Neural cell (in vitro differentiated cells): ENCODE results near the gene BCL2. TPM values are rescaled to one million over a fixed set of nuclear protein-coding genes. Genes with fewer than 3 reads are reported as not detected.

ENCODE experiments used
- H2AFZ ChIP-seq: fragments of 200-600, 300-800 bp; sonication (generic), shearing (Covaris generic); 2 replicates; pipeline ENCODE4 v1.6.0; 2014; ENCODE audit warnings: low read depth, mild to moderate bottlenecking, antibody characterized with exemption, low read length, moderate library complexity
- H3F3A ChIP-seq: fragments of 200-600 bp; shearing (Covaris generic); 2 replicates; pipeline ENCODE4 v1.6.1; 2016; ENCODE audit warnings: mild to moderate bottlenecking, moderate library complexity, mixed read lengths, antibody characterized with exemption, low read length; ENCODE audit not compliant: insufficient read depth, poor library complexity, severe bottlenecking
- H3K27ac ChIP-seq: fragments of 200-600, 300-800 bp; sonication (generic), shearing (Covaris generic); 2 replicates; pipeline ENCODE4 v1.5.1; 2014; ENCODE audit warnings: mild to moderate bottlenecking, low read length, moderate library complexity
- H3K27me3 ChIP-seq: fragments of 300-800, 200-600 bp; sonication (generic), shearing (Covaris generic); 2 replicates; pipeline ENCODE4 v1.6.0; 2014; ENCODE audit warnings: mild to moderate bottlenecking, low read depth, low read length, moderate library complexity; ENCODE audit not compliant: insufficient read depth
- H3K36me3 ChIP-seq: fragments of 300-800, 200-600 bp; sonication (generic), shearing (Covaris generic); 2 replicates; pipeline ENCODE4 v1.5.1; 2014; ENCODE audit warnings: mild to moderate bottlenecking, antibody characterized with exemption, low read length, moderate library complexity; ENCODE audit not compliant: insufficient read depth
- H3K4me2 ChIP-seq: fragments of 300-800, 200-600 bp; sonication (generic), shearing (Covaris generic); 2 replicates; pipeline ENCODE4 v1.6.0; 2014; ENCODE audit warnings: mild to moderate bottlenecking, low read length
- H3K4me3 ChIP-seq: fragments of 300-800, 200-600 bp; sonication (generic), shearing (Covaris generic); 2 replicates; pipeline ENCODE4 v1.5.1; 2014; ENCODE audit warnings: mild to moderate bottlenecking, low read length, moderate library complexity
- H3K79me2 ChIP-seq: fragments of 200-600 bp; shearing (Covaris generic); replicated peaks from 2 replicates; pipeline ENCODE4 v1.6.0; 2014; ENCODE audit warnings: mild to moderate bottlenecking, low read length, moderate library complexity; ENCODE audit not compliant: insufficient read depth
- H3K9ac ChIP-seq: fragments of 300-800, 200-600 bp; sonication (generic), shearing (Covaris generic); 2 replicates; pipeline ENCODE4 v1.6.1; 2016; ENCODE audit warnings: mild to moderate bottlenecking, low read length, mixed read lengths
- H3K9me2 ChIP-seq: fragments of 200-600 bp; shearing (Covaris generic); 2 replicates; pipeline ENCODE4 v1.6.1; 2016; ENCODE audit warnings: mild to moderate bottlenecking, low read length, mixed read lengths; ENCODE audit not compliant: insufficient read depth
- H3K9me3 ChIP-seq: fragments of 200-600, 300-800 bp; sonication (generic), shearing (Covaris generic); 2 replicates; pipeline ENCODE4 v1.6.1; 2016; ENCODE audit warnings: mild to moderate bottlenecking, mixed run types, low read length, moderate library complexity, mixed read lengths
- H4K20me1 ChIP-seq: fragments of 200-600 bp; shearing (Covaris generic); 2 replicates; pipeline ENCODE4 v1.6.1; 2016; ENCODE audit warnings: mild to moderate bottlenecking, mixed run types; ENCODE audit not compliant: insufficient read depth
- CTCF ChIP-seq: fragments of 450-650 bp; IDR thresholded peaks from 2 replicates; pipeline ENCODE4 v1.5.1; 2014; ENCODE audit warnings: antibody characterized with exemption, mild to moderate bottlenecking, moderate library complexity; ENCODE audit not compliant: poor library complexity, severe bottlenecking
- EP300 ChIP-seq: fragments of 450-650 bp; conservative IDR thresholded peaks from 2 replicates; pipeline ENCODE4 v1.6.1; 2014; ENCODE audit warnings: antibody characterized with exemption, mild to moderate bottlenecking, moderate library complexity; ENCODE audit not compliant: poor library complexity, severe bottlenecking
- EZH2 ChIP-seq: fragments of 200-600, 300-800 bp; shearing (Covaris generic), sonication (generic); IDR thresholded peaks from 2 replicates; pipeline ENCODE4 v1.6.1; 2014; ENCODE audit warnings: antibody characterized with exemption, low read length, borderline replicate concordance, mild to moderate bottlenecking; ENCODE audit not compliant: insufficient read depth, poor library complexity, severe bottlenecking
- MXI1 ChIP-seq: fragments of 450-650 bp; conservative IDR thresholded peaks from 2 replicates; pipeline ENCODE4 v1.6.1; 2014; ENCODE audit warnings: antibody characterized with exemption, mild to moderate bottlenecking; ENCODE audit not compliant: poor library complexity, severe bottlenecking
- POLR2AphosphoS5 ChIP-seq: IDR thresholded peaks from 2 replicates; pipeline ENCODE4 v1.6.1; 2012
- RAD21 ChIP-seq: fragments of 450-650 bp; conservative IDR thresholded peaks from 2 replicates; pipeline ENCODE4 v1.6.1; 2014; ENCODE audit warnings: antibody characterized with exemption, mild to moderate bottlenecking, moderate library complexity
- REST ChIP-seq: IDR thresholded peaks from 2 replicates; pipeline ENCODE4 v1.6.1; 2012; ENCODE audit warnings: borderline replicate concordance
- SMC3 ChIP-seq: fragments of 450-650 bp; conservative IDR thresholded peaks from 2 replicates; pipeline ENCODE4 v1.6.1; 2014; ENCODE audit warnings: antibody characterized with exemption, mild to moderate bottlenecking, moderate library complexity; ENCODE audit not compliant: poor library complexity
- TAF1 ChIP-seq: IDR thresholded peaks from 2 replicates; pipeline ENCODE4 v1.6.1; 2012; ENCODE audit warnings: low read depth
- polyA plus RNA-seq: library from polyadenylated mRNA; depleted of rRNA; stranded (reverse); fragments of >200 nt; gene quantifications from 2 replicates; pipeline ENCODE4 v1.2.3, GENCODE V29; 2014

Gene BCL2
- polyA plus RNA-seq, 1 donor from 2014 or later, result 3.4 TPM

- H3K9me3 ChIP-seq, result no peaks in the 10 kb centered on the region
- no peak overlapping the region for H3K27ac ChIP-seq
- H3K9me2 ChIP-seq, result no peaks in the 10 kb centered on the region
- TF ChIP-seq EP300, result no peak
- TF ChIP-seq SMC3, result no peak
- no peak for TF ChIP-seq REST
- TF ChIP-seq EZH2, result no peak
- no peak for TF ChIP-seq RAD21
- no peak for TF ChIP-seq POLR2AphosphoS5
- peak; percentile 18 for TF ChIP-seq MXI1
- H3K36me3 ChIP-seq, result no peaks in the 10 kb centered on the region
- H3F3A ChIP-seq, result no peaks in the 10 kb centered on the region
- no peaks in the 10 kb centered on the region for H3K79me2 ChIP-seq
- H3K4me2 ChIP-seq, result no peak overlapping the region
- peak overlapping the region; percentile 66 for H2AFZ ChIP-seq
- H3K4me3 ChIP-seq, result peak overlapping the region; percentile 67
- H4K20me1 ChIP-seq, result no peaks in the 10 kb centered on the region
- H3K9ac ChIP-seq, result peak overlapping the region; percentile 75
- peaks cover 24% of the 10 kb centered on the region for H3K27me3 ChIP-seq
Observed at GRCh38 chr18:63320975-63321265, 1.4 kb upstream of the BCL2 start.

GRCh38 chr18:63320123-63320974 lies 780 bp upstream of the BCL2 start:
- peak overlapping the region; percentile 67 for H3K4me3 ChIP-seq
- H3K36me3 ChIP-seq, result no peaks in the 10 kb centered on the region
- no peaks in the 10 kb centered on the region for H3K9me3 ChIP-seq
- peak overlapping the region; percentile 66 for H2AFZ ChIP-seq
- TF ChIP-seq EP300 (no peak), SMC3 (no peak), POLR2AphosphoS5 (peak; percentile 51), MXI1 (no peak), REST (no peak), CTCF (peak; percentile 18), TAF1 (no peak), RAD21 (no peak), EZH2 (no peak)
- no peaks in the 10 kb centered on the region for H3K9me2 ChIP-seq
- no peaks in the 10 kb centered on the region for H4K20me1 ChIP-seq
- H3K79me2 ChIP-seq, result no peaks in the 10 kb centered on the region
- peak overlapping the region; percentile 51 for H3K27ac ChIP-seq
- H3K27me3 ChIP-seq, result peaks cover 24% of the 10 kb centered on the region
- H3K9ac ChIP-seq, result peak overlapping the region; percentile 75
- H3F3A ChIP-seq, result no peaks in the 10 kb centered on the region
- no peak overlapping the region for H3K4me2 ChIP-seq
